Measurements from ENCODE around the gene PIP4K2C.

DNA sequence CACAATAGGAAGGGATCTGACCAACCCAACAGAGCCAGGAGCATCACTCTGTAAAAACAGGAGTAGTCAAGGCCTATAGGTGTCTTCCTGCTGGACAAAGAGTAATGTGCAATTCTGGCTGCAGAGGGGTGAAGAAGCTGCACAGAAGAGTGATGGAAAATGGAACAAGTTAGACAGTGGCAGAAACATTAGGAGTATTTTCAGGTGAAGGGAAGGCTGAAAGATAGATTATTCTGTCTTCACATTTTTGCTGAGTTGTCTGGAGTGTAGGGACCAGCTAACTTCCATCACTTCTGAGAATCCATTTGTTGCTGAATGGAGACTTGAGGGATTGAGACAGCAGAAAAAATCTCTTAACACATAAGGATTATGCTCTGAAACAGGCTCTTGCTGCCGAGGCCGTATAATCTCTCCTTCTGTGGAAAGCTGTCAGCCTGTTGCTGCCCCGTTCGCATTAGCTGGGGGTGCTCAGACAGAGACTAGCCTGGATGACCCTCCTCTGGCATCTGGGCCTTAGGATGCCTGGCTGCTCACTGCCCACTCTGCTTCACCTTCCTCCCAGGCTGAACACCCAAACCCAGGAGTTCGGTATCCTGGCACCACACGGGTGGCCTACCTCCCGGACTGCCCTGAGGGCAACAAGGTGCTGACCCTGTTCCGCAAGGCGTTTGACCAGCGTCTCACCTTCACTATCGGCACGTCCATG lies 17.1 kb downstream of the PIP4K2C start:
- no peak for TF ChIP-seq POLR2A (IDR thresholded peaks at IDR 0.05; ENCODE audit: low read depth, low read length)
- TF ChIP-seq TAF1 (IDR thresholded peaks at IDR 0.05; ENCODE audit: borderline replicate concordance, low read depth, low read length): no peak

All from GM12892 (cell line).